A549 treated with AZD2906 at 1 μM for 4 hours (cell line): Measurements from ENCODE around the gene SEC61G. TPM values are rescaled to one million over a fixed set of nuclear protein-coding genes. Genes with fewer than 3 reads are reported as not detected.

Experiments
- total RNA-seq: library from RNA; stranded (reverse); fragments of 200-300 nt; extraction: Qiagen RNA extraction; gene quantifications from 5 replicates; pipeline ENCODE4 v1.2.3, GENCODE V29; 2022

SEC61G gene
- total RNA-seq, result 318 to 390 TPM (median 337 TPM) in 5 replicates

DNA sequence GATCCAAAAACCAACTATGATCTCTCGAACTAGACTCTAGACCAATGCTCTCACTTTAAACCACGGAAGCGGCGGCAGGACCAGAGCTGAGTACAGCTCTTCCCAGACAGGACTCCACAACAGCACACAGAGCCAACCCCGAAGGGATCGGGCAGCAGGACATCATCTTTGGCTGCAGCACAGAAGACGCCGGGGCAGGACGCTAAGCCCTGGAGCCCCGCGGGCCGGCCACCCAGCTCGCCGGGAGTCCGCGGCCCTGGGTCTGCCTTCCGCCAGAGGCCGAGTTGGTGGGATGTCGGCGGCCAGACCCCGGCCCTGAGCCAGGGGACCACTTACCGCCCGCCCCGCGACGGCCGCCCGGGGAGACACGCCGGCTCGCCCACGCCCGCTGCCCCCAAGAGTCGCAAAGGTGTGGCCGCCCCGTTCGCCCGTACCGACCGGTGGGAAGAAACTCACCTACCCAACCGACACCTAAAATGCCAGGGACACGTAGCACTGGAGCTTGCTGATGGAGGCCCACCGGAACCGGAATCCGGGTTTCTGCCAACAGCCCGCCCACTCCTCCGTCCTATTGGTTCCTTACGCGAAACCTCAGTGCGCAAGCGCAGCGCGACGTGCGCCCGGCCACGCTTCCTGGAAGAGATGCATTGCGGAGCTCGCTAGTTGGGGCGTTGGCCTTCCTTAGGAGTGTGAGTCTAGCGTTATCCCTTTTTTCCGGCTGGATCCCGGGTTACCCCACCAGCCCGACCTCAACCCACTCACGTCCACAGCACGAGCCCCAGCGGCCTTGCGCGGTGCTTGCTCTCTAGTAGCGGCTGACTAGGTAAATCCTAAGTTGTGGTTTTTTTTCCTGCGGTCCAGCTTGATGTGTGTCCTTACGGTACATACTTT is at the start of gene SEC61G:
TSS of gene SEC61G (minus strand) at position 510 of the 891 bp plus-strand sequence. CDS start 1,623 bp downstream, outside the sequence.

Other genes with a start within 250 kb of the SEC61G start
- not detected in 5 replicates for gene VSTM2A, start 216.8 kb downstream of the SEC61G start, total RNA-seq